NT2/D1 (cell line): ENCODE data around the gene HES6.

Experiments
- DNase-seq: peaks from one replicate; pipeline ENCODE4 v3.0.0-alpha.2; 2011; ENCODE audit warnings: low read depth, low spot score
- H3K27me3 ChIP-seq: 2 replicates; pipeline ENCODE4 v1.6.0; 2011; ENCODE audit warnings: mild to moderate bottlenecking; ENCODE audit not compliant: insufficient read length, insufficient read depth
- H3K36me3 ChIP-seq: 2 replicates; pipeline ENCODE4 v1.6.1; 2011; ENCODE audit warnings: mild to moderate bottlenecking, low read length, mixed read lengths; ENCODE audit not compliant: insufficient read depth, insufficient read length
- H3K4me1 ChIP-seq: 2 replicates; pipeline ENCODE4 v1.5.1; 2011; ENCODE audit not compliant: insufficient read depth, insufficient read length
- H3K4me3 ChIP-seq: 2 replicates; pipeline ENCODE4 v1.5.1; 2011; ENCODE audit warnings: low read depth; ENCODE audit not compliant: insufficient read length
- H3K9ac ChIP-seq: 2 replicates; pipeline ENCODE4 v1.6.0; 2011; ENCODE audit warnings: low read depth; ENCODE audit not compliant: insufficient read length
- H3K9me3 ChIP-seq: 2 replicates; pipeline ENCODE4 v1.5.1; 2011; ENCODE audit warnings: mild to moderate bottlenecking, low read length; ENCODE audit not compliant: insufficient read depth
- SUZ12 ChIP-seq: IDR thresholded peaks from 2 replicates; pipeline ENCODE4 v1.6.1; 2011; ENCODE audit not compliant: insufficient read length, insufficient read depth; ENCODE audit errors: extremely low read depth
- YY1 ChIP-seq: IDR thresholded peaks from 2 replicates; pipeline ENCODE4 v1.6.1; 2011; ENCODE audit not compliant: insufficient read length, insufficient read depth
- ZNF274 ChIP-seq: IDR thresholded peaks from 2 replicates; pipeline ENCODE4 v1.6.1; 2011; ENCODE audit warnings: mild to moderate bottlenecking, low read depth, low read length

Gene HES6

GRCh38 chr2:238216651-238217184, 23.1 kb downstream of the HES6 start:
- Histone ChIP-seq H3K27me3 (no peaks in the 10 kb centered on the region), H3K4me1 (peaks cover 6% of the 10 kb centered on the region), H3K9ac (no peak overlapping the region), H3K4me3 (no peak overlapping the region), H3K9me3 (peaks cover 8% of the 10 kb centered on the region; the same call in 1 of the 2 replicates), H3K36me3 (no peaks in the 10 kb centered on the region)
- no peak for DNase-seq
- TF ChIP-seq YY1: no peak
- no peak for TF ChIP-seq ZNF274
- no peak for TF ChIP-seq SUZ12

- peaks cover 25% of the 10 kb centered on the region for H3K9me3 ChIP-seq
Observed at GRCh38 chr2:238207006-238207405, 32.8 kb downstream of the HES6 start.

GRCh38 chr2:238203973-238204683, 35.7 kb downstream of the HES6 start:
- DNase-seq: no peak
- peak overlapping the region; percentile 84 for H3K9ac ChIP-seq
- peaks cover 18% of the 10 kb centered on the region for H3K9me3 ChIP-seq
- H3K27me3 ChIP-seq: peaks cover 9% of the 10 kb centered on the region
- TF ChIP-seq SUZ12 (no peak), ZNF274 (no peak), YY1 (no peak)
- H3K36me3 ChIP-seq: peaks cover 14% of the 10 kb centered on the region
- peak overlapping the region; percentile 85 for H3K4me3 ChIP-seq
- H3K4me1 ChIP-seq: peaks cover 3% of the 10 kb centered on the region

More at GRCh38 chr2:238207006-238207405, 32.8 kb downstream of the HES6 start:
- TF ChIP-seq SUZ12 (no peak), ZNF274 (no peak), YY1 (no peak)
- no peak for DNase-seq
- no peak overlapping the region for H3K9ac ChIP-seq
- peaks cover 3% of the 10 kb centered on the region for H3K4me1 ChIP-seq
- no peak overlapping the region for H3K4me3 ChIP-seq
- H3K27me3 ChIP-seq: peaks cover 9% of the 10 kb centered on the region
- no peaks in the 10 kb centered on the region for H3K36me3 ChIP-seq

- Histone ChIP-seq H3K36me3 (peaks cover 18% of the 10 kb centered on the region), H3K4me3 (peak within 1 kb of the TSS; percentile 85), H3K4me1 (peaks cover 3% of the 10 kb centered on the region), H3K27me3 (peaks cover 9% of the 10 kb centered on the region), H3K9ac (peak within 1 kb of the TSS; percentile 95), H3K9me3 (peaks cover 18% of the 10 kb centered on the region)
- no peak for TF ChIP-seq SUZ12
- TF ChIP-seq YY1: no peak
- DNase-seq: peak; percentile 62
Observed at GRCh38 chr2:238203094-238203972, 36.5 kb downstream of the HES6 start, which contains the start of gene ILKAP. Gene ILKAP, minus strand, starts transcription at chr2:238203695. Its CDS starts 142 bp downstream, at chr2:238203553.

- TF ChIP-seq ZNF274: no peak
- TF ChIP-seq YY1: no peak
- no peak for TF ChIP-seq SUZ12
- DNase-seq: no peak
- Histone ChIP-seq H3K4me1 (peaks cover 3% of the 10 kb centered on the region), H3K27me3 (peaks cover 7% of the 10 kb centered on the region), H3K36me3 (peaks cover 20% of the 10 kb centered on the region), H3K4me3 (peak overlapping the region; percentile 85), H3K9ac (peak overlapping the region; percentile 95), H3K9me3 (peaks cover 18% of the 10 kb centered on the region)
Observed at GRCh38 chr2:238202326-238203093, 37.3 kb downstream of the HES6 start.

- TF ChIP-seq YY1: no peak
- TF ChIP-seq ZNF274: no peak
- no peak for TF ChIP-seq SUZ12
- Histone ChIP-seq H3K27me3 (no peaks in the 10 kb centered on the region), H3K4me1 (no peaks in the 10 kb centered on the region), H3K36me3 (peaks cover 81% of the 10 kb centered on the region), H3K9me3 (no peaks in the 10 kb centered on the region), H3K9ac (no peak overlapping the region), H3K4me3 (no peak overlapping the region)
- DNase-seq: no peak
Observed at GRCh38 chr2:238190445-238190844, 49.4 kb downstream of the HES6 start.
